GM23338 (cell line): ENCODE data around the gene ZNF766. TPM values are rescaled to one million over a fixed set of nuclear protein-coding genes. Genes with fewer than 3 reads are reported as not detected.

ENCODE experiments used
- ATAC-seq: fragments of 200-7000 bp; cut with Tn5 transposase; 3 replicates; pipeline ENCODE4 v1.9.1; 2020
- DNase-seq: peaks from one replicate; pipeline ENCODE4 v3.0.0-alpha.2; 2015; ENCODE audit warnings: low spot score
- H2AFZ ChIP-seq: fragments of 200-600 bp; sonication (generic); 2 replicates; pipeline ENCODE4 v1.8.0; 2016; ENCODE audit warnings: antibody characterized with exemption, mild to moderate bottlenecking, moderate library complexity
- H3F3A ChIP-seq: fragments of 200-600 bp; sonication (generic); replicated peaks from 2 replicates; pipeline ENCODE4 v1.8.0; 2017; ENCODE audit warnings: antibody characterized with exemption, mixed run types, low read depth
- H3K27ac ChIP-seq: fragments of 200-600 bp; sonication (generic); 2 replicates; pipeline ENCODE4 v1.6.1; 2016; ENCODE audit warnings: low read depth
- H3K27me3 ChIP-seq: fragments of 200-600 bp; sonication (generic); 2 replicates; pipeline ENCODE4 v1.8.0; 2016; ENCODE audit warnings: mild to moderate bottlenecking, mixed run types, moderate library complexity; ENCODE audit not compliant: insufficient read depth
- H3K36me3 ChIP-seq: fragments of 200-600 bp; sonication (generic); 2 replicates; pipeline ENCODE4 v1.8.0; 2016; ENCODE audit warnings: mild to moderate bottlenecking; ENCODE audit not compliant: insufficient read depth
- H3K4me1 ChIP-seq: fragments of 200-600 bp; sonication (generic); 2 replicates; pipeline ENCODE4 v1.8.0; 2016; ENCODE audit warnings: mild to moderate bottlenecking, moderate library complexity; ENCODE audit not compliant: insufficient read depth
- H3K4me2 ChIP-seq: fragments of 200-600 bp; sonication (generic); 2 replicates; pipeline ENCODE4 v1.7.1; 2017; ENCODE audit warnings: mixed run types
- H3K4me3 ChIP-seq: fragments of 200-600 bp; sonication (generic); 2 replicates; pipeline ENCODE4 v1.6.1; 2016; ENCODE audit warnings: mixed run types
- H3K79me2 ChIP-seq: fragments of 200-600 bp; sonication (generic); replicated peaks from 2 replicates; pipeline ENCODE4 v1.8.0; 2017; ENCODE audit warnings: mild to moderate bottlenecking; ENCODE audit not compliant: insufficient read depth
- H3K9me2 ChIP-seq: fragments of 200-600 bp; sonication (generic); 2 replicates; pipeline ENCODE4 v1.8.0; 2017; ENCODE audit not compliant: insufficient read depth
- H4K20me1 ChIP-seq: fragments of 200-600 bp; sonication (generic); replicated peaks from 2 replicates; pipeline ENCODE4 v1.8.0; 2017; ENCODE audit warnings: mild to moderate bottlenecking; ENCODE audit not compliant: insufficient read depth
- H3K27ac Mint-ChIP-seq: 2 replicates; pipeline ENCODE4 v1.8.0; 2020; ENCODE audit warnings: inconsistent platforms, mild to moderate bottlenecking, moderate library complexity, mixed read lengths
- H3K27me3 Mint-ChIP-seq: 3 replicates; pipeline ENCODE4 v1.8.0; 2022; ENCODE audit warnings: low read depth, mild to moderate bottlenecking, moderate library complexity, mixed read lengths, inconsistent platforms; ENCODE audit not compliant: insufficient read depth, poor library complexity
- H3K36me3 Mint-ChIP-seq: 3 replicates; pipeline ENCODE4 v1.8.0; 2021; ENCODE audit warnings: low read depth, mild to moderate bottlenecking, inconsistent platforms, moderate library complexity, mixed read lengths
- H3K4me1 Mint-ChIP-seq: 3 replicates; pipeline ENCODE4 v1.8.0; 2020; ENCODE audit warnings: mild to moderate bottlenecking, inconsistent platforms, mixed read lengths
- H3K4me3 Mint-ChIP-seq: 3 replicates; pipeline ENCODE4 v1.8.0; 2021; ENCODE audit warnings: moderate library complexity, mild to moderate bottlenecking, inconsistent platforms, mixed read lengths
- H3K9me3 Mint-ChIP-seq: 3 replicates; pipeline ENCODE4 v1.8.0; 2020; ENCODE audit warnings: moderate library complexity, mild to moderate bottlenecking, inconsistent platforms, mixed read lengths
- CREB1 ChIP-seq: fragments of 250-450 bp; sonication (Bioruptor Pico); IDR thresholded peaks from 2 replicates; pipeline ENCODE4 v1.5.0; 2020; ENCODE audit warnings: low read depth, mild to moderate bottlenecking, moderate library complexity
- EZH2 ChIP-seq: fragments of 200-600 bp; sonication (generic); IDR thresholded peaks from one replicate; pipeline ENCODE4 v1.8.0; 2017; ENCODE audit warnings: antibody characterized with exemption, mild to moderate bottlenecking, low read depth; ENCODE audit not compliant: unreplicated experiment
- EZH2phosphoT487 ChIP-seq: fragments of 200-600 bp; sonication (generic); IDR thresholded peaks from one replicate; pipeline ENCODE4 v1.8.1; 2018; ENCODE audit warnings: antibody characterized with exemption; ENCODE audit not compliant: unreplicated experiment
- JUNB ChIP-seq: IDR thresholded peaks from one replicate; pipeline ENCODE4 v1.6.1; 2016; ENCODE audit warnings: antibody characterized with exemption; ENCODE audit not compliant: unreplicated experiment
- NANOG ChIP-seq: IDR thresholded peaks from 2 replicates; pipeline ENCODE4 v1.6.1; 2016; ENCODE audit warnings: antibody characterized with exemption, borderline replicate concordance
- POLR2AphosphoS5 ChIP-seq: IDR thresholded peaks from 2 replicates; pipeline ENCODE4 v1.6.1; 2016; ENCODE audit warnings: antibody characterized with exemption, low read depth
- STAT1 ChIP-seq: IDR thresholded peaks from one replicate; pipeline ENCODE4 v1.6.1; 2016; ENCODE audit warnings: antibody characterized with exemption; ENCODE audit not compliant: unreplicated experiment
- ZNF114 ChIP-seq: fragments of 250-450 bp; sonication (Bioruptor Pico); IDR thresholded peaks from 2 replicates; pipeline ENCODE4 v1.5.0; 2020; ENCODE audit warnings: mild to moderate bottlenecking, moderate library complexity
- ZNF331 ChIP-seq: fragments of 250-450 bp; sonication (Bioruptor Pico); IDR thresholded peaks from 2 replicates; pipeline ENCODE4 v1.5.0; 2020; ENCODE audit warnings: low read depth, mild to moderate bottlenecking, moderate library complexity
- polyA plus RNA-seq: library from polyadenylated mRNA; unstranded; fragments of >200 nt; fragmentation: Nextera tagmentation; extraction: Ambion mirVana; gene quantifications from 2 replicates; pipeline ENCODE4 v1.2.1, GENCODE V29; 2016
- total RNA-seq: library from RNA; depleted of rRNA; stranded (reverse); fragments of >200 nt; shearing (Covaris generic); gene quantifications from 2 replicates; pipeline ENCODE4 v1.2.3, GENCODE V29; 2014
- TF ChIP-seq, protein P1 (sequence below): IDR thresholded peaks from one replicate; pipeline ENCODE4 v1.6.1; 2018; ENCODE audit warnings: antibody characterized with exemption; ENCODE audit not compliant: unreplicated experiment
- TF ChIP-seq, protein P2 (sequence below): IDR thresholded peaks from 2 replicates; pipeline ENCODE4 v1.6.1; 2016; ENCODE audit warnings: antibody characterized with exemption
- TF ChIP-seq, protein P3 (sequence below), 2 experiments: fragments of 200-600 bp in 1 of 2; sonication (generic) in 1 of 2; conservative IDR thresholded peaks; 2 replicates each; pipeline versions ENCODE4 v1.5.1 to v1.6.1; 2016 to 2017; ENCODE audit warnings: antibody characterized with exemption in 2 of 2, low read depth in 2 of 2, mild to moderate bottlenecking in 2 of 2, moderate library complexity in 1 of 2
- TF ChIP-seq, protein P4 (sequence below): fragments of 250-450 bp; sonication (Bioruptor Pico); IDR thresholded peaks from 2 replicates; pipeline ENCODE4 v1.5.0; 2020; ENCODE audit warnings: mild to moderate bottlenecking, moderate library complexity

Gene ZNF766
- total and polyA plus RNA-seq, 2 experiments from 2014 or later: 22.1 to 29.3 TPM

DNA sequence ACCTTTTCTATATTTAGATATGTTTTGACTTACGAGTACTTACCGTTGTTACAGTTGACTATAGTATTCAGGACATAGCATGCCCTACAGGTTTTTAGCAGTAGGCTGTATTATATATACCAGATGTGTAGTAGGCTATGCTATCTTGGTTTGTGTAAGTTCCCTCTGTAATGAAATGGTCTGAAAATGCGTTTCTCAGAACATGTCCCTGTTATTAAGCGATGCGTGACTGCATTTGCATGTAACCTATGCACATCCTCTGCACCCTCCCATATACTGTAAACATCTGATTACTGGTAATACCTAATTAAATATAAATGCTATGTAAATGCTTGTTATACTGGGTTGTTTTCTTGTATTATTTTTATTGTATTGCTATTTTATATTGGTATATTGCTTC is 6.6 kb downstream of the ZNF766 start:
- ATAC-seq: no peak
- H3K9me3 Mint-ChIP-seq: peaks cover 9% of the 10 kb centered on the region
- no peak overlapping the region for H3K27ac Mint-ChIP-seq
- H3K36me3 Mint-ChIP-seq: peaks cover 62% of the 10 kb centered on the region
- Histone ChIP-seq H4K20me1 (peaks cover 63% of the 10 kb centered on the region), H3K4me1 (peaks cover 12% of the 10 kb centered on the region), H3K27ac (no peak overlapping the region), H3K36me3 (peaks cover 5% of the 10 kb centered on the region; the same call in 1 of the 2 replicates), H3F3A (no peaks in the 10 kb centered on the region), H3K9me2 (no peaks in the 10 kb centered on the region; the same call in 1 of the 2 replicates), H3K27me3 (no peaks in the 10 kb centered on the region), H3K4me3 (no peak overlapping the region), H3K4me2 (no peak overlapping the region), H3K79me2 (peaks cover 100% of the 10 kb centered on the region), H2AFZ (no peak overlapping the region)
- DNase-seq: no peak
- peaks cover 7% of the 10 kb centered on the region for H3K27me3 Mint-ChIP-seq
- no peak overlapping the region for H3K4me3 Mint-ChIP-seq
- no peak for TF ChIP-seq NANOG
- no peak for TF ChIP-seq POLR2AphosphoS5
- no peak for TF ChIP-seq CREB1 (CRISPR knock-in tag)
- TF ChIP-seq ZNF331: no peak
- no peak for TF ChIP-seq ZNF114
- no peak for TF ChIP-seq EZH2phosphoT487
- TF ChIP-seq EZH2: no peak
- TF ChIP-seq, protein P1, sequence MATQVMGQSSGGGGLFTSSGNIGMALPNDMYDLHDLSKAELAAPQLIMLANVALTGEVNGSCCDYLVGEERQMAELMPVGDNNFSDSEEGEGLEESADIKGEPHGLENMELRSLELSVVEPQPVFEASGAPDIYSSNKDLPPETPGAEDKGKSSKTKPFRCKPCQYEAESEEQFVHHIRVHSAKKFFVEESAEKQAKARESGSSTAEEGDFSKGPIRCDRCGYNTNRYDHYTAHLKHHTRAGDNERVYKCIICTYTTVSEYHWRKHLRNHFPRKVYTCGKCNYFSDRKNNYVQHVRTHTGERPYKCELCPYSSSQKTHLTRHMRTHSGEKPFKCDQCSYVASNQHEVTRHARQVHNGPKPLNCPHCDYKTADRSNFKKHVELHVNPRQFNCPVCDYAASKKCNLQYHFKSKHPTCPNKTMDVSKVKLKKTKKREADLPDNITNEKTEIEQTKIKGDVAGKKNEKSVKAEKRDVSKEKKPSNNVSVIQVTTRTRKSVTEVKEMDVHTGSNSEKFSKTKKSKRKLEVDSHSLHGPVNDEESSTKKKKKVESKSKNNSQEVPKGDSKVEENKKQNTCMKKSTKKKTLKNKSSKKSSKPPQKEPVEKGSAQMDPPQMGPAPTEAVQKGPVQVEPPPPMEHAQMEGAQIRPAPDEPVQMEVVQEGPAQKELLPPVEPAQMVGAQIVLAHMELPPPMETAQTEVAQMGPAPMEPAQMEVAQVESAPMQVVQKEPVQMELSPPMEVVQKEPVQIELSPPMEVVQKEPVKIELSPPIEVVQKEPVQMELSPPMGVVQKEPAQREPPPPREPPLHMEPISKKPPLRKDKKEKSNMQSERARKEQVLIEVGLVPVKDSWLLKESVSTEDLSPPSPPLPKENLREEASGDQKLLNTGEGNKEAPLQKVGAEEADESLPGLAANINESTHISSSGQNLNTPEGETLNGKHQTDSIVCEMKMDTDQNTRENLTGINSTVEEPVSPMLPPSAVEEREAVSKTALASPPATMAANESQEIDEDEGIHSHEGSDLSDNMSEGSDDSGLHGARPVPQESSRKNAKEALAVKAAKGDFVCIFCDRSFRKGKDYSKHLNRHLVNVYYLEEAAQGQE: no peak
- TF ChIP-seq JUNB: no peak
- no peak for TF ChIP-seq STAT1
- TF ChIP-seq, protein P2, sequence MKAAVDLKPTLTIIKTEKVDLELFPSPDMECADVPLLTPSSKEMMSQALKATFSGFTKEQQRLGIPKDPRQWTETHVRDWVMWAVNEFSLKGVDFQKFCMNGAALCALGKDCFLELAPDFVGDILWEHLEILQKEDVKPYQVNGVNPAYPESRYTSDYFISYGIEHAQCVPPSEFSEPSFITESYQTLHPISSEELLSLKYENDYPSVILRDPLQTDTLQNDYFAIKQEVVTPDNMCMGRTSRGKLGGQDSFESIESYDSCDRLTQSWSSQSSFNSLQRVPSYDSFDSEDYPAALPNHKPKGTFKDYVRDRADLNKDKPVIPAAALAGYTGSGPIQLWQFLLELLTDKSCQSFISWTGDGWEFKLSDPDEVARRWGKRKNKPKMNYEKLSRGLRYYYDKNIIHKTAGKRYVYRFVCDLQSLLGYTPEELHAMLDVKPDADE: no peak
- TF ChIP-seq, protein P3, sequence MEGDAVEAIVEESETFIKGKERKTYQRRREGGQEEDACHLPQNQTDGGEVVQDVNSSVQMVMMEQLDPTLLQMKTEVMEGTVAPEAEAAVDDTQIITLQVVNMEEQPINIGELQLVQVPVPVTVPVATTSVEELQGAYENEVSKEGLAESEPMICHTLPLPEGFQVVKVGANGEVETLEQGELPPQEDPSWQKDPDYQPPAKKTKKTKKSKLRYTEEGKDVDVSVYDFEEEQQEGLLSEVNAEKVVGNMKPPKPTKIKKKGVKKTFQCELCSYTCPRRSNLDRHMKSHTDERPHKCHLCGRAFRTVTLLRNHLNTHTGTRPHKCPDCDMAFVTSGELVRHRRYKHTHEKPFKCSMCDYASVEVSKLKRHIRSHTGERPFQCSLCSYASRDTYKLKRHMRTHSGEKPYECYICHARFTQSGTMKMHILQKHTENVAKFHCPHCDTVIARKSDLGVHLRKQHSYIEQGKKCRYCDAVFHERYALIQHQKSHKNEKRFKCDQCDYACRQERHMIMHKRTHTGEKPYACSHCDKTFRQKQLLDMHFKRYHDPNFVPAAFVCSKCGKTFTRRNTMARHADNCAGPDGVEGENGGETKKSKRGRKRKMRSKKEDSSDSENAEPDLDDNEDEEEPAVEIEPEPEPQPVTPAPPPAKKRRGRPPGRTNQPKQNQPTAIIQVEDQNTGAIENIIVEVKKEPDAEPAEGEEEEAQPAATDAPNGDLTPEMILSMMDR (conservative IDR thresholded peaks at IDR 0.05; ENCODE audit: low read depth in 2 of 2): no peak
- TF ChIP-seq, protein P4, sequence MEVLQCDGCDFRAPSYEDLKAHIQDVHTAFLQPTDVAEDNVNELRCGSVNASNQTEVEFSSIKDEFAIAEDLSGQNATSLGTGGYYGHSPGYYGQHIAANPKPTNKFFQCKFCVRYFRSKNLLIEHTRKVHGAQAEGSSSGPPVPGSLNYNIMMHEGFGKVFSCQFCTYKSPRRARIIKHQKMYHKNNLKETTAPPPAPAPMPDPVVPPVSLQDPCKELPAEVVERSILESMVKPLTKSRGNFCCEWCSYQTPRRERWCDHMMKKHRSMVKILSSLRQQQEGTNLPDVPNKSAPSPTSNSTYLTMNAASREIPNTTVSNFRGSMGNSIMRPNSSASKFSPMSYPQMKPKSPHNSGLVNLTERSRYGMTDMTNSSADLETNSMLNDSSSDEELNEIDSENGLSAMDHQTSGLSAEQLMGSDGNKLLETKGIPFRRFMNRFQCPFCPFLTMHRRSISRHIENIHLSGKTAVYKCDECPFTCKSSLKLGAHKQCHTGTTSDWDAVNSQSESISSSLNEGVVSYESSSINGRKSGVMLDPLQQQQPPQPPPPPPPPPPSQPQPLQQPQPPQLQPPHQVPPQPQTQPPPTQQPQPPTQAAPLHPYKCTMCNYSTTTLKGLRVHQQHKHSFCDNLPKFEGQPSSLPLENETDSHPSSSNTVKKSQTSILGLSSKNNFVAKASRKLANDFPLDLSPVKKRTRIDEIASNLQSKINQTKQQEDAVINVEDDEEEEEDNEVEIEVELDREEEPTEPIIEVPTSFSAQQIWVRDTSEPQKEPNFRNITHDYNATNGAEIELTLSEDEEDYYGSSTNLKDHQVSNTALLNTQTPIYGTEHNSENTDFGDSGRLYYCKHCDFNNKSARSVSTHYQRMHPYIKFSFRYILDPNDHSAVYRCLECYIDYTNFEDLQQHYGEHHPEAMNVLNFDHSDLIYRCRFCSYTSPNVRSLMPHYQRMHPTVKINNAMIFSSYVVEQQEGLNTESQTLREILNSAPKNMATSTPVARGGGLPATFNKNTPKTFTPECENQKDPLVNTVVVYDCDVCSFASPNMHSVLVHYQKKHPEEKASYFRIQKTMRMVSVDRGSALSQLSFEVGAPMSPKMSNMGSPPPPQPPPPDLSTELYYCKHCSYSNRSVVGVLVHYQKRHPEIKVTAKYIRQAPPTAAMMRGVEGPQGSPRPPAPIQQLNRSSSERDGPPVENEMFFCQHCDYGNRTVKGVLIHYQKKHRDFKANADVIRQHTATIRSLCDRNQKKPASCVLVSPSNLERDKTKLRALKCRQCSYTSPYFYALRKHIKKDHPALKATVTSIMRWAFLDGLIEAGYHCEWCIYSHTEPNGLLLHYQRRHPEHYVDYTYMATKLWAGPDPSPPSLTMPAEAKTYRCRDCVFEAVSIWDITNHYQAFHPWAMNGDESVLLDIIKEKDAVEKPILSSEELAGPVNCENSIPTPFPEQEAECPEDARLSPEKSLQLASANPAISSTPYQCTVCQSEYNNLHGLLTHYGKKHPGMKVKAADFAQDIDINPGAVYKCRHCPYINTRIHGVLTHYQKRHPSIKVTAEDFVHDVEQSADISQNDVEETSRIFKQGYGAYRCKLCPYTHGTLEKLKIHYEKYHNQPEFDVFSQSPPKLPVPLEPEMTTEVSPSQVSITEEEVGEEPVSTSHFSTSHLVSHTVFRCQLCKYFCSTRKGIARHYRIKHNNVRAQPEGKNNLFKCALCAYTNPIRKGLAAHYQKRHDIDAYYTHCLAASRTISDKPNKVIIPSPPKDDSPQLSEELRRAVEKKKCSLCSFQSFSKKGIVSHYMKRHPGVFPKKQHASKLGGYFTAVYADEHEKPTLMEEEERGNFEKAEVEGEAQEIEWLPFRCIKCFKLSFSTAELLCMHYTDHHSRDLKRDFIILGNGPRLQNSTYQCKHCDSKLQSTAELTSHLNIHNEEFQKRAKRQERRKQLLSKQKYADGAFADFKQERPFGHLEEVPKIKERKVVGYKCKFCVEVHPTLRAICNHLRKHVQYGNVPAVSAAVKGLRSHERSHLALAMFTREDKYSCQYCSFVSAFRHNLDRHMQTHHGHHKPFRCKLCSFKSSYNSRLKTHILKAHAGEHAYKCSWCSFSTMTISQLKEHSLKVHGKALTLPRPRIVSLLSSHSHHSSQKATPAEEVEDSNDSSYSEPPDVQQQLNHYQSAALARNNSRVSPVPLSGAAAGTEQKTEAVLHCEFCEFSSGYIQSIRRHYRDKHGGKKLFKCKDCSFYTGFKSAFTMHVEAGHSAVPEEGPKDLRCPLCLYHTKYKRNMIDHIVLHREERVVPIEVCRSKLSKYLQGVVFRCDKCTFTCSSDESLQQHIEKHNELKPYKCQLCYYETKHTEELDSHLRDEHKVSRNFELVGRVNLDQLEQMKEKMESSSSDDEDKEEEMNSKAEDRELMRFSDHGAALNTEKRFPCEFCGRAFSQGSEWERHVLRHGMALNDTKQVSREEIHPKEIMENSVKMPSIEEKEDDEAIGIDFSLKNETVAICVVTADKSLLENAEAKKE (CRISPR knock-in tag): no peak
- peaks cover 22% of the 10 kb centered on the region; the same call in 2 of the 3 replicates for H3K4me1 Mint-ChIP-seq
